Fibroblast of lung (primary cell): Measurements from ENCODE around the gene TARS2. TPM values are rescaled to one million over a fixed set of nuclear protein-coding genes. Genes with fewer than 3 reads are reported as not detected.

ENCODE experiments used
- DNase-seq, 2 donors: peaks; one replicate each; pipeline versions ENCODE4 v3.0.0 to v3.0.0-alpha.2; 2010; ENCODE audit warnings: low read depth in 2 of 2
- H2AFZ ChIP-seq: 2 replicates; pipeline ENCODE4 v1.5.1; 2012; ENCODE audit warnings: low read length, control low read depth, inconsistent platforms
- H3K27ac ChIP-seq: 2 replicates; pipeline ENCODE4 v1.5.1; 2011; ENCODE audit warnings: low read length, control low read depth; ENCODE audit not compliant: insufficient read depth
- H3K27me3 ChIP-seq: 2 replicates; pipeline ENCODE4 v1.5.1; 2011; ENCODE audit warnings: mild to moderate bottlenecking, low read length; ENCODE audit not compliant: control insufficient read depth, insufficient read depth
- H3K36me3 ChIP-seq: 2 replicates; pipeline ENCODE4 v1.5.1; 2011; ENCODE audit warnings: low read length; ENCODE audit not compliant: control insufficient read depth, insufficient read depth
- H3K4me1 ChIP-seq: 2 replicates; pipeline ENCODE4 v1.5.1; 2011; ENCODE audit warnings: low read length; ENCODE audit not compliant: control insufficient read depth, insufficient read depth; ENCODE audit errors: extremely low read depth
- H3K4me2 ChIP-seq: 2 replicates; pipeline ENCODE4 v1.5.1; 2011; ENCODE audit warnings: low read length, control low read depth; ENCODE audit not compliant: insufficient read depth; ENCODE audit errors: extremely low read depth
- H3K4me3 ChIP-seq, 4 experiments: fragments of 200-600 bp in 1 of 4; sonication (generic) in 1 of 4; replicated peaks in 1 of 4; 2 replicates each; pipeline ENCODE4 v1.5.1; 2011 to 2016; ENCODE audit warnings: low read length in 4 of 4, low read depth in 3 of 4, mild to moderate bottlenecking in 3 of 4, control low read depth in 2 of 4, inconsistent platforms in 1 of 4, mixed read lengths in 1 of 4; ENCODE audit not compliant: insufficient read depth in 1 of 4; ENCODE audit errors: control extremely low read depth in 1 of 4
- H3K79me2 ChIP-seq: 2 replicates; pipeline ENCODE4 v1.5.1; 2012; ENCODE audit warnings: mild to moderate bottlenecking, low read length, inconsistent platforms; ENCODE audit not compliant: control insufficient read depth, insufficient read depth
- H3K9ac ChIP-seq: 2 replicates; pipeline ENCODE4 v1.5.1; 2011; ENCODE audit warnings: mild to moderate bottlenecking, low read length, control low read depth; ENCODE audit not compliant: insufficient read depth
- H3K9me3 ChIP-seq: 2 replicates; pipeline ENCODE4 v1.5.1; 2012; ENCODE audit warnings: low read depth, low read length; ENCODE audit not compliant: control insufficient read depth, insufficient read depth
- H4K20me1 ChIP-seq: 2 replicates; pipeline ENCODE4 v1.5.1; 2011; ENCODE audit warnings: low read length; ENCODE audit not compliant: control insufficient read depth, insufficient read depth; ENCODE audit errors: extremely low read depth
- EZH2 ChIP-seq: IDR thresholded peaks from 2 replicates; pipeline ENCODE4 v1.5.1; 2012; ENCODE audit warnings: low read length, control low read depth, mild to moderate bottlenecking; ENCODE audit errors: missing control alignments
- polyA plus RNA-seq, 2 donors: library from polyadenylated mRNA; depleted of rRNA in 1 of 2; stranded (reverse) in 1 of 2; unstranded in 1 of 2; fragments of >200 nt; gene quantifications; 2 replicates each; pipeline ENCODE4 v1.2.1, GENCODE V29; 2011 to 2012; ENCODE audit warnings: missing spikeins in 1 of 2
- total RNA-seq: library from RNA; depleted of rRNA; stranded (reverse); fragments of >200 nt; gene quantifications from 2 replicates; pipeline ENCODE4 v1.2.1, GENCODE V29; 2014
- TF ChIP-seq, protein P1 (sequence below), 2 donors: IDR thresholded peaks in 1 of 2; conservative IDR thresholded peaks in 1 of 2; 1 replicate in 1 of 2; 2 replicates in 1 of 2; pipeline ENCODE4 v1.5.1; 2011 to 2012; ENCODE audit warnings: low read length in 2 of 2, control low read depth in 1 of 2, inconsistent platforms in 1 of 2, low read depth in 1 of 2, mild to moderate bottlenecking in 1 of 2

The TARS2 gene
- total and polyA plus RNA-seq, 2 donors (not counting 1 experiment from before 2014, with no cell fraction given): 7.4 to 17.3 TPM

DNA sequence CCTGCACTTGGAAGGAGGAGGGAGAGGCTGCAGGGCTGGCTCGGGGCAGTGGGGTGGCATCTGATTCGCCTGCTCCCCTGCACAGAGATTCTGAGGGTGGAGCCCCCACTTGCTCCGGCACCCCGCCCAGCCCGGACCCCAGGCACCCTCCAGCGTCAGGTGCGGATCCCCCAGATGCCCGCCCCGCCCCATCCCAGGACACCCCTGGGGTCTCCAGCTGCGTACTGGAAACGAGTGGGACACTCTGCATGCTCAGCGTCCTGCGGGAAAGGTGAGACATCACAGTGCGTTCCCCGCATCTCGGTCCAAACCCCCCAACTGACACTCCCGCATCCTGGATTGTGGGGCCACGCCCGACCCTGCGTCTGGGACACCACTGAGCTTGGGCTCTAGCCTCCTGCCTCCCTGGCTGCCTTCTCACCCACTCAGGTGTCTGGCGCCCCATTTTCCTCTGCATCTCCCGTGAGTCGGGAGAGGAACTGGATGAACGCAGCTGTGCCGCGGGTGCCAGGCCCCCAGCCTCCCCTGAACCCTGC, 69.9 kb downstream of the TARS2 start:
- no peaks in the 10 kb centered on the region for H3K27me3 ChIP-seq
- no peak overlapping the region for H3K27ac ChIP-seq
- H3K36me3 ChIP-seq: peaks cover 13% of the 10 kb centered on the region
- no peaks in the 10 kb centered on the region for H3K9me3 ChIP-seq
- H3K79me2 ChIP-seq: peaks cover 12% of the 10 kb centered on the region
- no peak overlapping the region for H3K9ac ChIP-seq
- no peak overlapping the region for H3K4me3 ChIP-seq
- H4K20me1 ChIP-seq: no peaks in the 10 kb centered on the region
- DNase-seq: no peak
- peaks cover 21% of the 10 kb centered on the region for H3K4me1 ChIP-seq
- H3K4me2 ChIP-seq: no peak overlapping the region
- TF ChIP-seq EZH2: no peak
- TF ChIP-seq, protein P1, sequence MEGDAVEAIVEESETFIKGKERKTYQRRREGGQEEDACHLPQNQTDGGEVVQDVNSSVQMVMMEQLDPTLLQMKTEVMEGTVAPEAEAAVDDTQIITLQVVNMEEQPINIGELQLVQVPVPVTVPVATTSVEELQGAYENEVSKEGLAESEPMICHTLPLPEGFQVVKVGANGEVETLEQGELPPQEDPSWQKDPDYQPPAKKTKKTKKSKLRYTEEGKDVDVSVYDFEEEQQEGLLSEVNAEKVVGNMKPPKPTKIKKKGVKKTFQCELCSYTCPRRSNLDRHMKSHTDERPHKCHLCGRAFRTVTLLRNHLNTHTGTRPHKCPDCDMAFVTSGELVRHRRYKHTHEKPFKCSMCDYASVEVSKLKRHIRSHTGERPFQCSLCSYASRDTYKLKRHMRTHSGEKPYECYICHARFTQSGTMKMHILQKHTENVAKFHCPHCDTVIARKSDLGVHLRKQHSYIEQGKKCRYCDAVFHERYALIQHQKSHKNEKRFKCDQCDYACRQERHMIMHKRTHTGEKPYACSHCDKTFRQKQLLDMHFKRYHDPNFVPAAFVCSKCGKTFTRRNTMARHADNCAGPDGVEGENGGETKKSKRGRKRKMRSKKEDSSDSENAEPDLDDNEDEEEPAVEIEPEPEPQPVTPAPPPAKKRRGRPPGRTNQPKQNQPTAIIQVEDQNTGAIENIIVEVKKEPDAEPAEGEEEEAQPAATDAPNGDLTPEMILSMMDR (conservative IDR thresholded peaks at IDR 0.05 in 1 of 2, IDR thresholded peaks at IDR 0.05 in 1 of 2; ENCODE audit: low read depth in 1 of 2, low read length in 2 of 2): no peak
- H2AFZ ChIP-seq: no peak overlapping the region

Other genes starting within 250 kb of the TARS2 start
- gene CA14, start 229.6 kb upstream of the TARS2 start, total RNA-seq: not detected in 2 replicates
- 0.08 TPM in 1 of 2 replicates, not detected in the other for gene CA14, start 229.6 kb upstream of the TARS2 start, polyA plus RNA-seq
- gene APH1A, start 218.4 kb upstream of the TARS2 start, total RNA-seq: 81.4 and 84.7 TPM in 2 replicates
- 125 and 136 TPM in 2 replicates for gene APH1A, start 218.4 kb upstream of the TARS2 start, polyA plus RNA-seq
- gene C1orf54, start 214.6 kb upstream of the TARS2 start, total RNA-seq: 32.0 and 36.5 TPM in 2 replicates
- 16.3 and 42.8 TPM in 2 replicates for gene C1orf54, start 214.6 kb upstream of the TARS2 start, polyA plus RNA-seq
- gene CIART, start 204.9 kb upstream of the TARS2 start, total RNA-seq: 5.1 and 10.4 TPM in 2 replicates
- 15.3 and 15.4 TPM in 2 replicates for gene CIART, start 204.9 kb upstream of the TARS2 start, polyA plus RNA-seq
- gene MRPS21, start 193.6 kb upstream of the TARS2 start, total RNA-seq: 53.7 and 54.7 TPM in 2 replicates
- gene MRPS21, start 193.6 kb upstream of the TARS2 start, polyA plus RNA-seq: 74.1 and 82.2 TPM in 2 replicates
- 32.6 and 37.0 TPM in 2 replicates for gene PRPF3, start 165.9 kb upstream of the TARS2 start, total RNA-seq
- gene PRPF3, start 165.9 kb upstream of the TARS2 start, polyA plus RNA-seq: 25.6 and 28.8 TPM in 2 replicates
- gene RPRD2, start 123.3 kb upstream of the TARS2 start, total RNA-seq: 6.7 and 12.1 TPM in 2 replicates
- gene RPRD2, start 123.3 kb upstream of the TARS2 start, polyA plus RNA-seq: 13.4 and 16.7 TPM in 2 replicates
- 7.7 and 25.1 TPM in 2 replicates for gene ECM1, start 20.7 kb downstream of the TARS2 start, total RNA-seq
- gene ECM1, start 20.7 kb downstream of the TARS2 start, polyA plus RNA-seq: 108 and 137 TPM in 2 replicates
- 0.83 and 1.0 TPM in 2 replicates for gene FALEC, start 28.3 kb downstream of the TARS2 start, total RNA-seq
- 0.15 TPM in 1 of 2 replicates, not detected in the other for gene FALEC, start 28.3 kb downstream of the TARS2 start, polyA plus RNA-seq
- gene ADAMTSL4, start 62.0 kb downstream of the TARS2 start, total RNA-seq: 6.4 and 13.0 TPM in 2 replicates
- 7.3 and 19.8 TPM in 2 replicates for gene ADAMTSL4, start 62.0 kb downstream of the TARS2 start, polyA plus RNA-seq
- gene MCL1, start 92.2 kb downstream of the TARS2 start, total RNA-seq: 232 and 233 TPM in 2 replicates
- gene MCL1, start 92.2 kb downstream of the TARS2 start, polyA plus RNA-seq: 108 and 136 TPM in 2 replicates
- 53.7 and 78.1 TPM in 2 replicates for gene ENSA, start 142.2 kb downstream of the TARS2 start, total RNA-seq
- 112 and 184 TPM in 2 replicates for gene ENSA, start 142.2 kb downstream of the TARS2 start, polyA plus RNA-seq
- gene GOLPH3L, start 209.7 kb downstream of the TARS2 start, total RNA-seq: 10.3 and 11.1 TPM in 2 replicates
- gene GOLPH3L, start 209.7 kb downstream of the TARS2 start, polyA plus RNA-seq: 23.1 and 28.7 TPM in 2 replicates
- gene HORMAD1, start 233.5 kb downstream of the TARS2 start, total RNA-seq: under 0.01 TPM in 1 of 2 replicates, not detected in the other
- gene HORMAD1, start 233.5 kb downstream of the TARS2 start, polyA plus RNA-seq: not detected in 2 replicates